Activated effector memory CD4-positive, alpha-beta T cell treated with anti-CD3 and anti-CD28 coated beads, Interleukin-2, amount 50 U/mL, for 16 hours (primary cell): Measurements from ENCODE around the gene ANKMY1.

Experiments
- DNase-seq: peaks from one replicate; pipeline ENCODE4 v3.0.0-alpha.2; 2020

ANKMY1 gene

DNA sequence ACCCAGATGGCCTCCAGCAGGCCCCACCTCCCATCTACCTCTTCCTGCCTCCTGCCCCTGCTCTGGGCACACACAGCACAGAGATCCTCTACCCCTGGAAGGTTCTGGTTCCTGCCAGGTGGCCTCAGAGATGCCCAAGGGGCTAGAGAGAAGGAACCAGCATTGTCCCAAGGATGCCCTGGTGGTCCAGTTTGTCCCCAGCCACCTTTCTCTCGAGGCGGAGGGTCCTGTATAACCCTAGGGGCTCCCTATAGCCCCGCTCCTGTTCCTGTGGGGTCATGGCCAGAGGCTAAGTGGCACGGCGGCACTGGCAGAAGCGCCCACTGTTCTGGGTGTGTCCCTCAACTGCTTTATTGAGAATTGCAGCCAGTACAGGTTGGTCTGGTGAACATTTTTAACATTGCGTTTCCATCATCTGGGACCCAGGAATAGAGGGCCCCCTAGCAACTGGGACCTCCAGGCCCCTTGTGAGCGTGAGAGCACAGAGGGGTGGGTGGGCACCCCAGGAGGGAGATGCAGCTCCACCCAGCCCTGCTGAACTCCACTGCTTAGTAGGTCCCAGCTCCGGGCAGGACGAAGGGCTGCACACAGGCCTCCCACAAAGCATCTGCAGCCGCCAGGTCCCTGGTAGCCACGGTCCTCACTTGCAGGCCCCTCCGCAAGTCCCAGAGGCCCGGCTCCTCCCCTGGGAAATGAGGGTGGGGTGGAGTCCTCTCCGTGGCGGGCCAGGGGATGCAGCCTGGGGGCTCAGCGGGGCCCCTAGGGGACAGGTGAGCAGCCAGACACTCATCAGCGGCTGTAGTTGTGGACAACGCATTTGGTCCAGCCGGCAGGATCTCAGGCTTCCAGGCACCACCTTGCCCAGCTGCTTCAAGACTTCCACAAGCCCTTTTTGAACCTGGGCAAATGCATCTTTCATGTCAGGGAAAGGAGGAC is 89.2 kb downstream of the ANKMY1 start:
- no peak for DNase-seq

DNA sequence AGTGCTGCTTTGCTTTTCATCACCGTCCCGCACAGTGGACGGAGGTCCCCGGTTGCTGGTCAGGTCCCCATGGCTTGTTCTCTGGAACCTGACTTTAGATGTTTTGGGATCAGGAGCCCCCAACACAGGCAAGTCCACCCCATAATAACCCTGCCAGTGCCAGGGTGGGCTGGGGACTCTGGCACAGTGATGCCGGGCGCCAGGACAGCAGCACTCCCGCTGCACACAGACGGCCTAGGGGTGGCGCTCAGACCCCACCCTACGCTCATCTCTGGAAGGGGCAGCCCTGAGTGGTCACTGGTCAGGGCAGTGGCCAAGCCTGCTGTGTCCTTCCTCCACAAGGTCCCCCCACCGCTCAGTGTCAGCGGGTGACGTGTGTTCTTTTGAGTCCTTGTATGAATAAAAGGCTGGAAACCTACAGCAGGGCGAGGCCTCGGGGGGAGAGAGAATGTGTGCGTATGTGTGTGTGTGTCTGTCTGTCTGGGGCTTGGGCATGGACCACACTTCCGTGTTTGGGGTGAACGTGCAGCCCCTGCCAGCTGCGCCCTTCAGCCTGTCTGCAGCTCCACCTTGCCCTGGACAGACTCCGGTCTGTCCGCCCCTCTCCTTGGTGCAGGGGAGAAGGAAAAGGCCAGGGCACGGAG is 90.0 kb downstream of the ANKMY1 start:
- DNase-seq, result no peak

DNA sequence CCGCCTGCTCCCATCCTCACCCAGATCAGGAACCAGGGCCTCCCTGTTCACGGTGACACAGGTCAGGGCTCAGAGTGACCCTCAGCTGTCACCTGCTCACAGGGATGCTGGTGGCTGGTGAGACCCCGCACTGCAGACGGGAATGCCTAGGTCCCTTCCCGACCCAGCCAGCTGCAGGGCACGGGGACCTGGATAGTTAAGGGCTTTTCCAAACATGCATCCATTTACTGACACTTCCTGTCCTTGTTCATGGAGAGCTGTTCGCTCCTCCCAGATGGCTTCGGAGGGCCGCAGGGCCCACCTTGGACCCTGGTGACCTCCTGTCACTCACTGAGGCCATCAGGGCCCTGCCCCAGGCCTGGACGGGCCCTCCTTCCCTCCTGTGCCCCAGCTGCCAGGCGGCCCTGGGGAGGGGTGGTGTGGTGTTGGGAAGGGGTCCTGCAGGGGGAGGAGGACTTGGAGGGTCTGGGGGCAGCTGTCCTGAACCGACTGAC is 90.6 kb downstream of the ANKMY1 start:
- no peak for DNase-seq

DNA sequence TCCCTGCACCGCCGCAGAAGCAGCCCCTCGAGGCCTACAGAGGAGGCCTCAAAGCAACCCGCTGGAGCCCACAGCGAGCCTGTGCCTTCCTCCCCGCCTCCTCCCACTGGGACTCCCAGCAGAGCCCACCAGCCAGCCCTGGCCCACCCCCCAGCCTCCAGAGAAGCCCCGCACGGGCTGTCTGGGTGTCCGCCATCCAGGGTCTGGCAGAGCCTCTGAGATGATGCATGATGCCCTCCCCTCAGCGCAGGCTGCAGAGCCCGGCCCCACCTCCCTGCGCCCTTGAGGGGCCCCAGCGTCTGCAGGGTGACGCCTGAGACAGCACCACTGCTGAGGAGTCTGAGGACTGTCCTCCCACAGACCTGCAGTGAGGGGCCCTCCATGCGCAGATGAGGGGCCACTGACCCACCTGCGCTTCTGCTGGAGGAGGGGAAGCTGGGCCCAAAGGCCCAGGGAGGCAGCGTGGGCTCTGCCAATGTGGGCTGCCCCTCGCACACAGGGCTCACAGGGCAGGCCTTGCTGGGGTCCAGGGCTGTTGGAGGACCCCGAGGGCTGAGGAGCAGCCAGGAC is 91.1 kb downstream of the ANKMY1 start:
- DNase-seq, result peak; percentile 62

DNA sequence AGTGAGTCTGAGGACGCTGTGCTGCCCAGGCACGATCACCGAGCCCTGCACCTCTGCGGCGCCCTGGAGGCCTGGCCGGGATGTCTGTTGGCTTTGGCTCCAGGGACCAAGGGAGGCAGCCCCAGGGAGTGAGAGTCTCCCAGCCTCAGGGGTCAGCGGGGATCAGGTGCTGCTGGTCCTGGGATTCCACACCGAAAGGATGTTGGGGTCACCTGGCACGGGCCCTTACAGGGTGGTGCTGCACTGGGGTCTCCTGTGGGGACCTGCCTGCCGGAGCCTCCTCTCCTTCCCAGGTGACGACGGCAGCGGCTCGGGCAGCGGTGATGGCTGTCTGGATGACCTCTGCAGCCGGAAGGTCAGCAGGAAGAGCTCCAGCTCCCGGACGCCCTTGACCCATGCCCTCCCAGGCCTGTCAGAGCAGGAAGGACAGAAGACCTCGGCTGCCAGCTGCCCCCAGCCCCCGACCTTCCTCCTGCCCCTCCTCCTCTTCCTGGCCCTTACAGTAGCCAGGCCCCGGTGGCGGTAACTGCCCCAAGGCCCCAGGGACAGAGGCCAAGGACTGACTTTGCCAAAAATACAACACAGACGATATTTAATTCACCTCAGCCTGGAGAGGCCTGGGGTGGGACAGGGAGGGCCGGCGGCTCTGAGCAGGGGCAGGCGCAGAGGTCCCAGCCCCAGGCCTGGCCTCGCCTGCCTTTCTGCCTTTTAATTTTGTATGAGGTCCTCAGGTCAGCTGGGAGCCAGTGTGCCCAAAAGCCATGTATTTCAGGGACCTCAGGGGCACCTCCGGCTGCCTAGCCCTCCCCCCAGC is 91.8 kb downstream of the ANKMY1 start:
- DNase-seq, result no peak

DNA sequence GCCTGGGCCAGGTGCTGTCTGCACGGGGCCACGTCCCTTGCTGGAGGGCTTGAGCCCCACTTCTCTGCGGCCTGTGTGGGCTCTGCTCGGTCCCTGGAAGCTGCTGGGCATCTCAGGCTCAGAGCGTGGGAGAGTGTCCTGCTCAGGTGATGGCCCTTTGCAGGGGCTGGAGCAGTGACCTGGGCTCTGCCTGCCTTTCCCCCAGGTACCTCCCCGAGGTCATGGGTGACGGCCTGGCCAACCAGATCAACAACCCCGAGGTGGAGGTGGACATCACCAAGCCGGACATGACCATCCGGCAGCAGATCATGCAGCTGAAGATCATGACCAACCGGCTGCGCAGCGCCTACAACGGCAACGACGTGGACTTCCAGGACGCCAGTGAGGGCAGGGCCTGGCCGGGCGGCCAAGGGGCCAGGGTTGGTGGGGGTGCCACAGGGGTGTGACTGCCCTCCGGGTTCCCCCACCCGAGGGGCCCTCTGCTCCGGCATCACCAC is 92.5 kb downstream of the ANKMY1 start:
- no peak for DNase-seq

DNA sequence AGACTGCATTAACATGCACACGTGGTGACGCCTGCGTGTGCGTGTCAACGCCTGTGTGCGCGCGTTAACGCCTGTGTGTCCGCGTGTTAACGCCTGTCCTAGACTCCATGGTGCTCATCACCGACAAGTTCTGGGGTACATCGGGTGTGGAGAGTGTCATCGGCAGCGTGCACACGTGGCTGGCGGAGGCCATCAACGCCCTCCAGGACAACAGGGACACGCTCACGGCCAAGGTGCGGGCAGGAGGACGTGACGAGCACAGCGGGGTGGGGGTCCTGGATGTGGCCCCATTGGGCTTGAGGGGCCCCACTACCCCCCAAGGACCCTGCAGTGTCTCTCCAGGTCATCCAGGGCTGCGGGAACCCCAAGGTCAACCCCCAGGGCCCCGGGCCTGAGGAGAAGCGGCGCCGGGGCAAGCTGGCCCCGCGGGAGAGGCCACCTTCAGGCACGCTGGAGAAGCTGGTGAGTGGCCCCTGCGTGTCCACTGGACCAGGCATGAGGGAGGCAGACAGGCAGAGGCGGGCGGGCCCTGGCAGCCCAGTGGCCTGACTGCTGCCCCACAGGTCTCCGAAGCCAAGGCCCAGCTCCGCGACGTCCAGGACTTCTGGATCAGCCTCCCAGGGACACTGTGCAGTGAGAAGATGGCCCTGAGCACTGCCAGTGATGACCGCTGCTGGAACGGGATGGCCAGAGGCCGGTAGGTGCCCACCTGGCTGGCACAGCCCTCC is 93.1 kb downstream of the ANKMY1 start:
- DNase-seq, result peak; percentile 61

DNA sequence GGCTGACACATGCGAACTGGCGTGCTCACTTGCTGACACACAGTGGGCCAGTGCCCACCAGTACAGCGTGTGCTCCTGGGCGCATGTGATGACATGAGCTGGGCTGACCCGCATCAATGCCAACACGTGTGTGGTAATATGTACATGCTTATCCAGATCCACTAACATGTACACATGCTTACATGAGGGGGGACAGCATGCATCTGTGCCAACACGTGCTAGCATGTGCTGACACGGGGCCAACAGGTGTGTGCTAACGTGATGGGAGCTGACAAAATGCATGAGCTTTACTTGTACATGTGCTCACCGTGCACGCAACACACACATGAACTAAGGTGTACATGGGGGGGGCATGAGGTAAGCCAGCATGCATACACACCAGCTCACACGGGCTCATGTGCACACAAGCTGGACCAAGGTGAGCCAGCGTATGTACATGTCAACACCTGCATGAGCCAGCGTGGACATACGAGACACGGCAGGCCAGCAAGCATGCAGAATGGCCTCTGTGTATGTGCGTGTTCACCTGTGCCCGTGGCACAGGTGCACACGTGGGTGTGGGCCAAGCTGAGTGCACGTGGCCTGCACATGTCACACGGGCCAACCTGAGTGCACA is 93.8 kb downstream of the ANKMY1 start:
- DNase-seq, result no peak

DNA sequence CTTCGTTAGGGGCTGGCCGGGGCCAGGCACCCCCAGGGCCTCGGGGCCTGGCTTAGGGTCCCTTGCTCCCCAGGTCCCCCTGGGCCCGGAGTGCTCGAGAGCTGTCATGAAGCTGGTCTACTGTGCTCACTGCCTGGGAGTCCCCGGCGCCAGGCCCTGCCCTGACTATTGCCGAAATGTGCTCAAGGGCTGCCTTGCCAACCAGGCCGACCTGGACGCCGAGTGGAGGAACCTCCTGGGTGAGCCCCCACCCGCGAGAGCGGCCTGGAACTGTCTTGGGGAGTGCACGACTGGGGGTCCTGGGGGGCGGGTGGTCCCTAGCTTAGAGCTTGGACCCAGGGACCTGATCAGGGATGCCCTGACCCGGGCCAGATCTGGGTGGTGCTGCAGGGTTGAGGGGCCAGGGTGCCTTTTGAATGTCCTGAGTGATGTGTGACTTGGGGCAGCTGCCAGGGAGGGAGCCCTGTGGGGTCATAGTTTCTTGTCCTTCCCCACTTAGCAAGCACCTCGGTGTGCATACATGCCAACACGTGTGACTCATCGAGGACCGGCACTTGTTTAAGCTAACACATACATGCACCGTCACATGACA is 94.4 kb downstream of the ANKMY1 start:
- DNase-seq, result no peak

DNA sequence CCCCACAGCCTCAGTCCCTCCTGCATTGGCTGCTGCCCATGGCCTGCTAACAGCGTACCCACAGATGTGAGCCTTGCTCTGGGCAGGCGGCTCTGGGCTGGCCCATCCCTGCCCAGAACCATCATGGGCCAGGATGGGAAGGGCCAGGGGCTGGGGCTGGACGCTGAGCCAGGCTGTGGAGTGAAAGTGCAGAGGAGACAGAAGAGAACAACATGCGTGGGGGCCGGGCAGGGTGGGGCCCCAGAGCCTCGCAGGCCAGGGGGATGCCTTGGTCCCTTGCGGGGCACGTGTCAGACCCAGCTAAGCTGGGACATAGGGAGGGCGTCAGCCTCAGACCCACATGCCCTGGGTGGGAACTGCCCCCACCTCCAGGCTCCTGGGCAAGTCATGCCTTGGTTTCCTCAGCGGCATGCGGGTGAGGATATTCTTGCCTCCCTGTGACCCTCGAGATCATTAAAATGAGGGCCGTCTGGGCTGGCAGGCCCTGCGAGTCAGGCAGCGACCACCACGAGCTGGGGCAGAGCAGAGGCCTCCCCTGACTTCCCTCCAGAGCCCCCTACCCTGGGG is 95.0 kb downstream of the ANKMY1 start:
- no peak for DNase-seq

DNA sequence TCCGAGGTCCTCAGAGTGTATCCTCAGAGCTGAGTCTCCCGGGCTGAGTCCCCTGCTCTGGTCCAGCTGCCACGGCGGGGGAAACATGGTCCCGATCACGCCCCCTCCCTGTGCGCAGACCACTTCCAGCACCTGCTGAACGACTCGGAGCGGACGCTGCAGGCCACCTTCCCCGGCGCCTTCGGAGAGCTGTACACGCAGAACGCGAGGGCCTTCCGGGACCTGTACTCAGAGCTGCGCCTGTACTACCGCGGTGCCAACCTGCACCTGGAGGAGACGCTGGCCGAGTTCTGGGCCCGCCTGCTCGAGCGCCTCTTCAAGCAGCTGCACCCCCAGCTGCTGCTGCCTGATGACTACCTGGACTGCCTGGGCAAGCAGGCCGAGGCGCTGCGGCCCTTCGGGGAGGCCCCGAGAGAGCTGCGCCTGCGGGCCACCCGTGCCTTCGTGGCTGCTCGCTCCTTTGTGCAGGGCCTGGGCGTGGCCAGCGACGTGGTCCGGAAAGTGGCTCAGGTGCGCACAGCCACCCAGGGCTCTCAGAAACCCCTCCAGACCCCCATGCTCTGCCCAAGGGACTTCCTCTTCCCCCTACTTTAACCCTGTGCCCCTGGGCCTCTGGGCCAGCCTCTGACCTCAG is 95.6 kb downstream of the ANKMY1 start:
- peak; percentile 60 for DNase-seq

DNA sequence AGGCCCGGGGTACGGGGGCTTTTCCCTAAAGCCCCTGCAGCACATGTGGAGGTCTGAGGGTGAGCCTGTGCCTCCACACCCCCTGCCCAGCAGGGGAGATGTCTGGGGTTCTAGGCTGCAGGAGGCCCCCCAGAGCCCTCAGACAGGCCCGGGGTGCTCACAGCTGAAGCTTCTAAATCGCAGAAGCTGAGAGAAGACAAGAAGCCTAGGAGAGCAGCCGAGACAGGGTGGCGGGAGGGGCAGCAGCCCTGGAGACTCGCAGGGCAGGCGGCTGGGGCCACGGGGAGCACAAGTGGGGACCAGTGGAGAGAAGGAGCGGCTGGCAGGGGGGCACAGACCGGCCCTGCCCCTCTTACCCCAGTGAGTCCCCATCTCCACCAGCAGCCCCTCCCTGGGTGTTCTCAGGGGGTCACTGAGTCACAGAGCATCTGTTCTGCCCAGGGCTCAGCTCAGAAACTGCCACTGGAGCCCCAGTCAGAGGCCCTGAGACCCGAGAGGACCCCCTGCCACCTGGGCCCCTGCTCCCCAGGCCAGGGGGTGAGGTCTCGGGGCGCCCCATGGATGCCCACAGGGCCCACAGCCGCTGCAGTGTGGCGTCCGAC is 96.2 kb downstream of the ANKMY1 start:
- no peak for DNase-seq

DNA sequence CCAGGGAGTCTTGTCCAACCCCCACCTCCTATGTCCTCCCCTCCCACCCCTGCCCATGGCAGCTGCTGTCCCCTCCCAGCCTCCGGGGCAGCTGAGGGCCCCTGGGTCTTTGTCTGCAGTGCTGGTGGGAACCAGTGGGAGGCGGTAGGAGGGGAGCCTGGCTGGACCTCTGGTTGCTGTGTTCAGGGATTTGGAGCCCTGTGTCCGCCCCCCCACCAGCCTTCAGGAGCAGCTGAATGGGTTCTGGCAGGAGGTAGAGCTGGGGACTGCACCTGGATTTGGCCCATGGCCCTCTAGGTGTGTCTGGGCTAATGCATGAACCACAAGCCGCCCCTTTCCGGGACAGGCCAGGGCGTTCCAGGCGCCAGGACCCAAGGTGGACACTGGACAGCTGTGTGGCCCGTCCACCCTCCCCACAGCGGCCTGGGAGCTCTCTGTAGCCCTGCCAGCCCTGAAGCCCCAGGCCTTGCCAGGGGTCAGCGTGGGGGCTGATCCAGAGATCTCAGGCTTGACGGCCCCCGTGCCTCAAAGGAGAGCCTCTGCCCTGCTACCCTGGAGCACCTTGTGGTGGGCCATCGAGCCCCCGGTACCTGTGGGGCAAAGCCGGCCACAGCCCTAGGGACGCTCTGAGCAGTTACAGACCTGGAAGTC is 96.9 kb downstream of the ANKMY1 start:
- DNase-seq, result no peak

DNA sequence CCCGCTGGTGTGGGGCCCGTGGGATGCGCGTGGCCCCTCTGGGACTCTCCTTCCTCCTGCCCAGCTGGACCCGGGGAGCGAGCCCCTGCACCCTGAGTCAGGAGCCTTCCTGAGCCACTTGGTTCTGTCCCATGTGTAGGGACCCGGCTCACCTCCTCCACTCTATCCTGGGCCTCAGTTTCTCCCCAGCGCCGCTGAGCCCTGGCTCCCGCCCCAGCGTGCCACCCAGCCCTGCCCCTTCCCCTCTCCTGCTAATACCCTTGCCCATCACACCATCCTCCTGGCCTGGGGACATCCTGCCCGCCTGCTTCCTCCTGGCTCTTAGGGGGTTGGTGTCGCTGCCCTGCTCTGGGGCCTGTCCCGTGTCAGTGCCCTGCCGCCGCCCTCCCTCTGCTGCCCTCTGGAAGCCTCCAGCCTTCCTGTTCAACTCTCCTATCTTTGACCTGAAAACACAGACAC is 97.5 kb downstream of the ANKMY1 start:
- DNase-seq, result peak; percentile 62

DNA sequence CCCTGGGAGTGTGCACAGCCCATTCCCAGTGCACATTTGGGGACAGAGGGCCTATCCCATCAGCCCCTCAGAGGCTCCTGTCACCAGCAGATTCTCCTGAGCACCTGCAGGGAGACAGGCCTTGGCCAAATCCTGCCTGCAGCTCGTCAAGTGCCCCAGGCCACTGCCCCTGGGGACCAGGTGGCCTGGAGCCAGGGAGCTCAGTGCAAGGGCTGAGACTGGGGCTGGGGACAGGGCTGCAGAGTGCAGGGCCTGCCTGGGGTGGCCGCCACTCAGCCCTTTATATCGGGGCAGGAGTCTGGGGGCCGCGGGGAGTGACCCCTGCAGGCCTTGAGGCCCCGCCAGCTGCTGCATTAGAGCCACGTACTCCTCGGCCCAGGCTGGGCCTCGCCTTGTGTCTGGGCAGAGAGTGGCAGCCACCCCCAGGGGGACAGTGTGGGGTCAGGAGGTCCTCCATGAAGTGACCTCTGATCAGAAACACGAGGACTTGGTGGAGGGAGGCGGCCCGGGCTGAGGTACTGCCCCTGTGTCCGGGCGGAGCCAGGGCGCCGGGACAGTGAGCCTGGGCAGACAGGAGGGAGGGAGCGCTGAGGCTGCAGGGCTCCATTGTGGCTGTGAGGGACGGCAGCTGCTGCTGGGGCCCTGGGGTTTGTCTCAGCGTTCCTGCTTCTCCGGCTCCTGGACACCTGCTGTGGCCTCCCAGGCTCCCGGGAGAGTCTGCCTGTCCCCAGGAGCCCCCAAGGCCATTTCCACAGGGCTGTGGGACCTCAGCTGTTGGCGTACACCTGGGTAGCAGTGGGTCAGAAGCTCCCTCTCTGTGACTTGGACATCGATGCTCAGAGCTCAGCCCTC is 98.2 kb downstream of the ANKMY1 start:
- peak; percentile 57 for DNase-seq

DNA sequence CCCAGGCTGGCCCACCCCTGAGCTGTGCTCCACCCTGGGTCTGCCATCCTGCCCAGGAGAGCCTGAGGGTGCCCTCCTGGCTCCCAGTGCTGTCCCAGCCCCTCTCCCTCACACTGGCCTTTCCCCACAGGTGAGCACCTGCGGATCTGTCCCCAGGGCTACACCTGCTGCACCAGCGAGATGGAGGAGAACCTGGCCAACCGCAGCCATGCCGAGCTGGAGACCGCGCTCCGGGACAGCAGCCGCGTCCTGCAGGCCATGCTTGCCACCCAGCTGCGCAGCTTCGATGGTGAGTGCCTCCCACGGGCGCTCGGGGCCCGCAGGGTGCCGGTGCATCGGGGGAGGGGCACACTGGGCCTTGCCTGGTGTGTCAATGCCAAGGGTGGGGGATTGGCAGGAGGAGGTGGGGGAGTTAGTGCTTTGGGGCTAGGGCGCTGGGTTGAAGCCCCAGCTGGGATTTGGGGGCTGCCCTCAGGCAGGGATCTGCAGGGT is 98.8 kb downstream of the ANKMY1 start:
- no peak for DNase-seq

DNA sequence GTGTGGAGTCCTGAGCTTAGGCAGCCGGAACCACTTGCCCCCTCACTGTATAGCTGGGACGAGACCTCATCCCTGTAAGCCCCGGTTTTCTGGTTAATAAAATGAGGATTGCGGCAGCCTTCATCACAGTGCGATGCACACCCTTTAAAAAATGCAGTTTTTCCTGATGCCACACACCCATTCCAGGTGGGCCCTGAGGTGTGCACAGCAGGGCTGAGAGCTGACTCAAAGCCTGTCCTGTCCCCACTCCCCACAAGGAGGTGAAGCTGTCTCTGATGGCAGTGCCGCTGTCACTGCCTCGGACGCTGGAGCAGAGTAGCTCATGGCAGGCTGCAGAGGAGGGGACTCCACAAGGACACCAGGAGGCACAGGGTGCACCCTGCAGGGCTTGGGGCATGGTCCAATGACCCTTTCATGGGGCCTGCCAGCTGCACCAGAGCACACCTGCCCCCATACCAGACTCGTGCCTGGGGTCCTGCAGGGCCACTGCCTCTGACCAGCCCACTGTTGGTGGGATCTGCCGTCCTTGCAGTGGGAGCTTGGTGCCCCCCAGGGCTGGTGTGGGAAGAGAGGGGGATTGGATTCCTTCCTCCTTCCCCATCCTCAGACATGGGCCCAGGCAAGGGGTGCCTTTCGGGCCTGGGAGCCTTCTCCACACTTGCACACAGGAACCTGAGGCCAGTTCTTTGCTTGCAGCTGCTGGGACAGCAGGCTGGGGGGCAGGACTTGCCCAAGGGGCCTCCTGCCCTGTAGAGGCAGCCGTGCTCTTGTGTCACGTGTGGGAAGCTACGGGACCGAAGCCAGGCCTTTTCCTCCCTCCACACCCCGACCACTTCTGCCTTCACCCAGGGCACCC is 99.5 kb downstream of the ANKMY1 start:
- DNase-seq, result no peak
